RPMI7951 (cell line): ENCODE measurements around the gene CBX2. TPM values are rescaled to one million over a fixed set of nuclear protein-coding genes. Genes with fewer than 3 reads are reported as not detected.

Experiments
- DNase-seq: peaks from one replicate; pipeline ENCODE4 v3.0.0-alpha.2; 2012; ENCODE audit warnings: low read depth
- total RNA-seq: library from RNA; depleted of rRNA; stranded (reverse); fragments of >200 nt; shearing (Covaris generic); gene quantifications from 2 replicates; pipeline ENCODE4 v1.2.3, GENCODE V29; 2014

CBX2 gene
- total RNA-seq, 1 experiment from 2014 or later = 5.0 TPM

- DNase-seq = no peak
These were observed 49.1 kb downstream of the CBX2 start for GRCh38 chr17:79826841-79827578.

GRCh38 chr17:79829004-79829403 lies 51.1 kb downstream of the CBX2 start:
- DNase-seq = no peak

- no peak for DNase-seq
These were observed 51.5 kb downstream of the CBX2 start for GRCh38 chr17:79829457-79829856.

- no peak for DNase-seq
These were observed 52.4 kb downstream of the CBX2 start for GRCh38 chr17:79830303-79830702.

GRCh38 chr17:79830763-79831264 lies 52.9 kb downstream of the CBX2 start:
- DNase-seq = no peak

- DNase-seq = peak; percentile 57
These were observed 53.6 kb downstream of the CBX2 start for GRCh38 chr17:79831265-79832217.

- peak; percentile 41 for DNase-seq
These were observed 54.5 kb downstream of the CBX2 start for GRCh38 chr17:79832218-79833109.

- no peak for DNase-seq
These were observed 55.1 kb downstream of the CBX2 start for GRCh38 chr17:79833110-79833450.

- no peak for DNase-seq
These were observed 56.0 kb downstream of the CBX2 start for GRCh38 chr17:79833744-79834564.

GRCh38 chr17:79834565-79835469 lies 56.9 kb downstream of the CBX2 start:
- DNase-seq = no peak

- DNase-seq = no peak
These were observed 57.5 kb downstream of the CBX2 start for GRCh38 chr17:79835470-79835899.

GRCh38 chr17:79835953-79836509 lies 58.1 kb downstream of the CBX2 start:
- no peak for DNase-seq

- DNase-seq = no peak
These were observed 58.6 kb downstream of the CBX2 start for GRCh38 chr17:79836510-79836971.

GRCh38 chr17:79836972-79837887 lies 59.3 kb downstream of the CBX2 start:
- peak; percentile 66 for DNase-seq
